Right lobe of liver (tissue), 4 donors: ENCODE results near the gene TMCO1.

Experiments used
- CTCF ChIP-seq, 4 donors: fragments of 200-600 bp in 3 of 4; fragments of 450-650 bp in 1 of 4; IDR thresholded peaks; one replicate each; pipeline versions ENCODE4 v1.5.1 to v1.8.0; 2016 to 2022; ENCODE audit warnings: antibody characterized with exemption in 4 of 4, mild to moderate bottlenecking in 2 of 4
- POLR2A ChIP-seq: fragments of 450-650 bp; IDR thresholded peaks from one replicate; pipeline ENCODE4 v1.6.1; 2017; ENCODE audit warnings: antibody characterized with exemption, mild to moderate bottlenecking
- donor health status: DM: no; HTN: no; CAD: no.
- donor health status: DM: no; HTN: no; CAD: no.
- donor health status: DM: no; HTN: yes; CAD: no.

- no peak for TF ChIP-seq CTCF (IDR thresholded peaks at IDR 0.05)
- no peak for TF ChIP-seq POLR2A
Observed at GRCh38 chr1:165726841-165727240, 41.8 kb downstream of the TMCO1 start.
